ENCODE data around the gene TFE3.

Gene TFE3

GRCh38 chrX:49001521-49002090 is 41.6 kb downstream of the TFE3 start:
- peak; percentile 70 for DNase-seq (ENCODE audit: low read depth)
- TF ChIP-seq, protein P1, sequence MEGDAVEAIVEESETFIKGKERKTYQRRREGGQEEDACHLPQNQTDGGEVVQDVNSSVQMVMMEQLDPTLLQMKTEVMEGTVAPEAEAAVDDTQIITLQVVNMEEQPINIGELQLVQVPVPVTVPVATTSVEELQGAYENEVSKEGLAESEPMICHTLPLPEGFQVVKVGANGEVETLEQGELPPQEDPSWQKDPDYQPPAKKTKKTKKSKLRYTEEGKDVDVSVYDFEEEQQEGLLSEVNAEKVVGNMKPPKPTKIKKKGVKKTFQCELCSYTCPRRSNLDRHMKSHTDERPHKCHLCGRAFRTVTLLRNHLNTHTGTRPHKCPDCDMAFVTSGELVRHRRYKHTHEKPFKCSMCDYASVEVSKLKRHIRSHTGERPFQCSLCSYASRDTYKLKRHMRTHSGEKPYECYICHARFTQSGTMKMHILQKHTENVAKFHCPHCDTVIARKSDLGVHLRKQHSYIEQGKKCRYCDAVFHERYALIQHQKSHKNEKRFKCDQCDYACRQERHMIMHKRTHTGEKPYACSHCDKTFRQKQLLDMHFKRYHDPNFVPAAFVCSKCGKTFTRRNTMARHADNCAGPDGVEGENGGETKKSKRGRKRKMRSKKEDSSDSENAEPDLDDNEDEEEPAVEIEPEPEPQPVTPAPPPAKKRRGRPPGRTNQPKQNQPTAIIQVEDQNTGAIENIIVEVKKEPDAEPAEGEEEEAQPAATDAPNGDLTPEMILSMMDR (IDR thresholded peaks at IDR 0.05; ENCODE audit: insufficient read depth, low read depth, low read length, missing control alignments) = no peak
- peak overlapping the region; percentile 77 for H3K4me3 ChIP-seq (ENCODE audit: low read depth, low read length)

DNA sequence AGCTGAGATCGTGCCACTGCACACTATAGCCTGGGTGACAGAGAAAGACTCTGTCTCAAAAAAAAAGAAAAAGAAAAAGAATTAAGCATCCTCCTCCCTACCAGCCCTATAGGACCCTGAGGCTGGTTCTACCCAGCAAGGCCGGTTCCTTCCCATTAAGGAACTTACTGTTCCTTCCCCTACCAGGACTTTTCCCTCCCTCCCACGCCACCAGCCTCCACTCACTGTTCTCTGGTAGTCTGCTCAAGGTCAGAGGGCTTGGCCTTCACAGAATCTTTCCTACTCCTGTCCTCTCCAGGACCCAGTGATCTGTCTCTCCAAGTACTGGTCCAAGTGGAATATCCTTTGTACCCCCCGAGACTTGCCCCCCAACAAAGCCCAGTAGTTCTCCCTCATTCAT is 42.5 kb downstream of the TFE3 start:
- H3K4me3 ChIP-seq (ENCODE audit: low read depth, low read length) = no peak overlapping the region
- DNase-seq (ENCODE audit: low read depth) = no peak
- TF ChIP-seq, protein P1 (IDR thresholded peaks at IDR 0.05; ENCODE audit: insufficient read depth, low read depth, low read length, missing control alignments) = no peak

- no peak for DNase-seq (ENCODE audit: low read depth)
- no peak overlapping the region for H3K4me3 ChIP-seq (ENCODE audit: low read depth, low read length)
- TF ChIP-seq, protein P1 (IDR thresholded peaks at IDR 0.05; ENCODE audit: insufficient read depth, low read depth, low read length, missing control alignments) = no peak
These were observed 44.1 kb downstream of the TFE3 start for GRCh38 chrX:48999030-48999429.

DNA sequence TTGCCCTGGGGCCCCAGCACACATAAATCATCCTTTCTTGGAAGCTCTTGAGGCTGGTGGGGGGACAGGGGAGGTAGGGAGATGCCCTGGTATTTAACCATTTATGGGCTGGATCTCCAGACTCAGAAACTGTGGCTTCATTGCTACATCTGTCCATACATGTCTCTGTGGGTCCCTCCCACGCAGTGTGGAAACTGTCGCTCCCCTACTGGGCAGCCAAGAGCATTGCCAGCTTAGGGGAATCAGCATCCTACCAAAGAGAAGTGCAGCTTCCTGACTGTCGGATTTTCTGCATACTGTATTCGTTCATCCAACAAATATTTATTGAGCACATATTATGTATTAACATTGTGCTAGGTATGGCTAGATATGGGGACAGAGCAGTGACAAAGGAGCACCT is 44.8 kb downstream of the TFE3 start:
- TF ChIP-seq, protein P1 (IDR thresholded peaks at IDR 0.05; ENCODE audit: insufficient read depth, low read depth, low read length, missing control alignments) = no peak
- peak; percentile 14 for DNase-seq (ENCODE audit: low read depth)
- H3K4me3 ChIP-seq (ENCODE audit: low read depth, low read length) = no peak overlapping the region

GRCh38 chrX:48997865-48998264 is 45.3 kb downstream of the TFE3 start:
- no peak overlapping the region for H3K4me3 ChIP-seq (ENCODE audit: low read depth, low read length)
- DNase-seq (ENCODE audit: low read depth) = no peak
- TF ChIP-seq, protein P1 (IDR thresholded peaks at IDR 0.05; ENCODE audit: insufficient read depth, low read depth, low read length, missing control alignments) = no peak

DNA sequence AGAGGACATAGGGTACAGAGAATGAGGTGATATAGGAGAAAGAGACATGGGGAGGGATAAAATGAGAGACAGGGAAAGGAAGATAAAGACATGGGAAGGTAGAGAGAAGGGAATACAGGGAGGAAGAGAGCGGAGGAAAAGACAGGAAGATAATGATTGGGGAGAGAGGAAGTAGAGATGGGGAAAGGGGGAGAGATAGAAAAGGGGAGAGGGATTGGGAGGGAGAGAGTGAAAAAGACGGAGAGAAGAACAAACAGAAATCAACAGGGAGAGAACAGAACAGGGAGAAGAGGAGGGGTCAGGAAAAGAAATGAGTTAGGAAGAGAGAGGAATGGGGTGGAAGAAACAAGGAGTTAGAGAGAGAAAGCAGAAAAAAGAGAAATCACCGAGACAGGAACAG is 45.7 kb downstream of the TFE3 start:
- TF ChIP-seq, protein P1 (IDR thresholded peaks at IDR 0.05; ENCODE audit: insufficient read depth, low read depth, low read length, missing control alignments) = no peak
- DNase-seq (ENCODE audit: low read depth) = no peak
- no peak overlapping the region for H3K4me3 ChIP-seq (ENCODE audit: low read depth, low read length)

GRCh38 chrX:48996969-48997368 is 46.2 kb downstream of the TFE3 start:
- H3K4me3 ChIP-seq (ENCODE audit: low read depth, low read length) = no peak overlapping the region
- DNase-seq (ENCODE audit: low read depth) = no peak
- TF ChIP-seq, protein P1 (IDR thresholded peaks at IDR 0.05; ENCODE audit: insufficient read depth, low read depth, low read length, missing control alignments) = no peak

Measured in GM12865 (cell line).